ENCODE measurements around the gene RLIM. TPM values are rescaled to one million over a fixed set of nuclear protein-coding genes. Genes with fewer than 3 reads are reported as not detected.

RLIM gene
- polyA plus RNA-seq, 1 experiment = 8.9 TPM

DNA sequence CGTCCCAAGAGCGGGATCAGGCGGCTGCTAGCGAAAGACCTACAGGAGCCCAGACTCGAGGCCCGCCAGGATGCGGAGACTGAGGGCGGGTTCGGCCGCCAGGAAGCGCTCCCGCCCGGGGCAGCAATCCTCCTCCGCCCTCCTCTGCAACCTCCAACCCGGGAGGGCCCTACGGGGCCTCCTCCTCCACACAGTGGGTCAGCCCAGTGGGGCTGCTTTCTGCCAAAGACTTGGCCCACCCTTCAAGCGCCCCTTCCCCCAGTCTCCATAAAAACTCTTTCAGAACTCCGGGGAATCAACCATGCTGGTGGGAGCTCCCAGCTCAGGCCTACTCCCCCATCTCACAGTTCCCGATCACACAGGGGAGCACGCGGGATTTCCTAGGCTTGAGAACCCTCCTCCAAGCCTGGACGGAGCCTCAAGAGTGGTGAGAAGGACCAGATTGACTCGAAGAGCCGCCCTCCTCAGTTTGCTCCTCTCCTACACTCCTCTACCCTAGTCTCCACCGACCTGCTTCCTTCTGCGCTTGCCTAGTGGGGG, 77.5 kb downstream of the RLIM start:
- no peak for DNase-seq (ENCODE audit: low read depth)
- Histone ChIP-seq H3K4me3 (ENCODE audit: low read depth, low read length) (peak overlapping the region; percentile 44), H3K36me3 (ENCODE audit: control insufficient read depth, insufficient read depth, low read length) (no peaks in the 10 kb centered on the region), H3K27me3 (ENCODE audit: control insufficient read depth, insufficient read depth, low read length) (no peaks in the 10 kb centered on the region)
- TF ChIP-seq, protein P1, sequence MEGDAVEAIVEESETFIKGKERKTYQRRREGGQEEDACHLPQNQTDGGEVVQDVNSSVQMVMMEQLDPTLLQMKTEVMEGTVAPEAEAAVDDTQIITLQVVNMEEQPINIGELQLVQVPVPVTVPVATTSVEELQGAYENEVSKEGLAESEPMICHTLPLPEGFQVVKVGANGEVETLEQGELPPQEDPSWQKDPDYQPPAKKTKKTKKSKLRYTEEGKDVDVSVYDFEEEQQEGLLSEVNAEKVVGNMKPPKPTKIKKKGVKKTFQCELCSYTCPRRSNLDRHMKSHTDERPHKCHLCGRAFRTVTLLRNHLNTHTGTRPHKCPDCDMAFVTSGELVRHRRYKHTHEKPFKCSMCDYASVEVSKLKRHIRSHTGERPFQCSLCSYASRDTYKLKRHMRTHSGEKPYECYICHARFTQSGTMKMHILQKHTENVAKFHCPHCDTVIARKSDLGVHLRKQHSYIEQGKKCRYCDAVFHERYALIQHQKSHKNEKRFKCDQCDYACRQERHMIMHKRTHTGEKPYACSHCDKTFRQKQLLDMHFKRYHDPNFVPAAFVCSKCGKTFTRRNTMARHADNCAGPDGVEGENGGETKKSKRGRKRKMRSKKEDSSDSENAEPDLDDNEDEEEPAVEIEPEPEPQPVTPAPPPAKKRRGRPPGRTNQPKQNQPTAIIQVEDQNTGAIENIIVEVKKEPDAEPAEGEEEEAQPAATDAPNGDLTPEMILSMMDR (IDR thresholded peaks at IDR 0.05; ENCODE audit: insufficient read depth, low read depth, low read length) = no peak
- ChIA-PET CTCF (interaction anchor here (1.1 to 4.0 kb wide), 3 partner anchors 8 to 153 kb away, joined by 3 to 14 read pairs (median 7); no protein-coding TSS in a partner anchor), POLR2A (no interaction called here)

DNA sequence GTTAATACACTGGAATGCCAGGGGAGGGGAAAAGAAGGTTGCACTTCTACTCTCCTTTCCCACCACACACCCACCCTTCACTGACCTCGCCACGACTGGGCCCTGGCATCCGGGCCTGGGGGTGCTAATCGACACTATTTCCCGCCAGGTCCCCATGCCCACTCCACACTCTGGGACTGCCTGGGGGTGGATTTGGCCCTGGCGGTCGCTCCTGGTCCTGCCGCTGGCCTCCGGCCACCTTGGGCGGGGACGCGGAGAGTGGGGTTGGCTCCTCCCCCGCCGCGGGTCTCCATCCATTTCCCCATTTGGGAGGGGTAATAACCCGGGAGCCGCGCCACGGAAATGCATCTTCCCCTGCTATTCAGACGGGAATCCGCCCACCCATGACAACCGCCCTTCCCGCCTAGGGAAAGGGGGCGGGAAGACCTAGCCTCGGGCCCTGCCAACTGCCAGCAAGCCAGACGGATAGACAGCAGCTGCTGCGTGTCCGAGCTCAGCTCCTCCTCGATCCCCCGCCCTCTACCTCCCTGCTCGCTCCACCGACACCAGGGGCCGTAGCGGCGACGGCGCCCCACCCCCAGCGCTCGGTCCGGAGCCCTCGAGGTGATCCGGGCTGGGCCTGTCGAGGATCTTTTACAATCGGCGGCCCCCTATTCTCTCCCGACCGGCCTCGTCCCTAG, 78.1 kb downstream of the RLIM start:
- DNase-seq (ENCODE audit: low read depth) = peak; percentile 33
- Histone ChIP-seq H3K27me3 (ENCODE audit: control insufficient read depth, insufficient read depth, low read length) (no peaks in the 10 kb centered on the region), H3K36me3 (ENCODE audit: control insufficient read depth, insufficient read depth, low read length) (0 out of 2 replicates have a peak, but pooled peaks cover 2% of the 10 kb centered on the region), H3K4me3 (ENCODE audit: low read depth, low read length) (peak overlapping the region; percentile 44)
- CTCF ChIA-PET = interaction anchor here (1.1 to 4.0 kb wide), 4 partner anchors 8 to 152 kb away, joined by 3 to 14 read pairs (median 10); no protein-coding TSS in a partner anchor
- TF ChIP-seq, protein P1 (IDR thresholded peaks at IDR 0.05; ENCODE audit: insufficient read depth, low read depth, low read length) = peak; percentile 42; the same call in 1 of the 2 replicates
- POLR2A ChIA-PET = no interaction called here

DNA sequence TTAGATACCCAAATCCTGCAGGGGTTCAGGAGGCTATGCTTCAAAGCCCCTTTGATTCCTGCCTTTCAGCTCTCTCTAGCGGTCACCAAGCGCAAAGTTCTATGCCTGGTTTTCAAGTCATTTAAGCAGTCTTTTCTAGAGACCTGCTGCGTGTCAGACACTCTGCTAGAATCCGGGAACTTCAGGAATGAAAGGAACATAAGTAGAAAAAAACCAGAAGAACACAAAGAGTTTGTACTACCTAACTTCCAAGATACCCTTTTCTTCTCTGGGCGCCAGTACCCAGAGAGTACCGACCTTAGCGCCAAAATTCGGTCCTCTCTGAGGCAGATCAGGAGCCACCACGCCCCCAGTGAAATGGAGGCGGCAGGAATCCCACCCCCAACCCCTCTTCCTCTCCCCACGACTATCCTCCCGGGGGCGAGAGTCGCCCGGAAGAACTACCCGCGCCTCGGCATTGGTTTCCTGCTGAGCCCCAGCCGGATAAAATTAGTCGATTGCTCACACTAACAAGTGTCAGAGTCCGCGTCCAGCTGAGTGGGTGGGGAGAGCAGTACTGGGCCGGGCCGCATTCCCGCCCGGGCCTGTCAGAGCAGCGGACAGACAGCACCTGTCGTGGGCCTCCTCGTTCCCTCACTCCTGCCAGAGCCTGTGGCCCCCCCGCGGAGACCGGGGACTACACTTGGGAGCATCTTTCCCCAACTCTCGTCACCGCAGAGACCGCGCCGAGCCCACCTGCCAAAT, 78.8 kb downstream of the RLIM start:
- DNase-seq (ENCODE audit: low read depth) = peak; percentile 12
- ChIA-PET POLR2A (interaction anchor here (0.5 kb wide), 1 partner anchor 175 kb away, joined by 10 read pairs; no protein-coding TSS in a partner anchor), CTCF (interaction anchor here (0.8 to 4.0 kb wide), 7 partner anchors 9 to 154 kb away, joined by 3 to 14 read pairs (median 7); partner anchors contain the start of gene SLC16A2)
- H3K4me3 ChIP-seq (ENCODE audit: low read depth, low read length) = peak overlapping the region; percentile 44
- no peaks in the 10 kb centered on the region for H3K27me3 ChIP-seq (ENCODE audit: control insufficient read depth, insufficient read depth, low read length)
- H3K36me3 ChIP-seq (ENCODE audit: control insufficient read depth, insufficient read depth, low read length) = 0 out of 2 replicates have a peak, but pooled peaks cover 2% of the 10 kb centered on the region
- TF ChIP-seq, protein P1 (IDR thresholded peaks at IDR 0.05; ENCODE audit: insufficient read depth, low read depth, low read length) = peak; percentile 54

Other genes with a start within 250 kb of the RLIM start
- 61.6 and 67.0 TPM in 2 replicates for gene SLC16A2, start 193.1 kb downstream of the RLIM start, polyA plus RNA-seq (2011; rRNA removed)